HG03521 (cell line): ENCODE results near the gene AKAP11.
"Not testable (repeated sequence)": the region's sequence is repeated elsewhere in the genome, so short reads cannot be mapped to it uniquely, and the experiment has no call there.

Source experiments
- ATAC-seq: cut with Tn5 transposase; IDR thresholded peaks from one replicate; pipeline ENCODE4 v1.9.1; 2021; ENCODE audit warnings: mild to moderate bottlenecking, moderate library complexity; ENCODE audit not compliant: unreplicated experiment

AKAP11 gene

GRCh38 chr13:42272115-42272803 is at the start of gene AKAP11:
Gene AKAP11 (plus strand): TSS chr13:42272152. CDS start chr13:42286349, 14,197 bp downstream.
- peak; percentile 24 for ATAC-seq

GRCh38 chr13:42223681-42224080 is 48.3 kb upstream of the AKAP11 start:
- no peak for ATAC-seq

- ATAC-seq: no peak
These were observed 46.9 kb upstream of the AKAP11 start for GRCh38 chr13:42225051-42225450.

- not testable (repeated sequence) for ATAC-seq
These were observed 45.2 kb upstream of the AKAP11 start for GRCh38 chr13:42226759-42227158.

GRCh38 chr13:42228527-42228926 is 43.4 kb upstream of the AKAP11 start:
- ATAC-seq: no peak

- ATAC-seq: no peak
These were observed 42.7 kb upstream of the AKAP11 start for GRCh38 chr13:42229287-42229686.

- no peak for ATAC-seq
These were observed 39.3 kb upstream of the AKAP11 start for GRCh38 chr13:42232671-42233070.

GRCh38 chr13:42233726-42234125 is 38.2 kb upstream of the AKAP11 start:
- ATAC-seq: no peak

- ATAC-seq: no peak
These were observed 32.8 kb upstream of the AKAP11 start for GRCh38 chr13:42239161-42239560.

GRCh38 chr13:42239644-42240043 is 32.3 kb upstream of the AKAP11 start:
- ATAC-seq: no peak

- ATAC-seq: no peak
These were observed 25.4 kb upstream of the AKAP11 start for GRCh38 chr13:42246541-42246940.

GRCh38 chr13:42247883-42248282 is 24.1 kb upstream of the AKAP11 start:
- no peak for ATAC-seq

- no peak for ATAC-seq
These were observed 16.1 kb upstream of the AKAP11 start for GRCh38 chr13:42255886-42256285.

GRCh38 chr13:42258747-42259146 is 13.2 kb upstream of the AKAP11 start:
- no peak for ATAC-seq

GRCh38 chr13:42259515-42259914 is 12.4 kb upstream of the AKAP11 start:
- no peak for ATAC-seq

- ATAC-seq: no peak
These were observed 10.9 kb upstream of the AKAP11 start for GRCh38 chr13:42260903-42261654.

GRCh38 chr13:42266473-42266872 is 5.5 kb upstream of the AKAP11 start:
- no peak for ATAC-seq

- no peak for ATAC-seq
These were observed 1.6 kb upstream of the AKAP11 start for GRCh38 chr13:42270160-42270856.

- ATAC-seq: no peak
These were observed 1.1 kb upstream of the AKAP11 start for GRCh38 chr13:42270857-42271215.

GRCh38 chr13:42271337-42272114 is 426 bp upstream of the AKAP11 start:
- ATAC-seq: peak; percentile 85

GRCh38 chr13:42272804-42273175 is 838 bp downstream of the AKAP11 start:
- no peak for ATAC-seq
